Endothelial cell of hepatic sinusoid (primary cell): ENCODE results near the gene RAB38.

Source experiments
- in situ Hi-C: cut with HindIII; loops from 2 replicates; pipeline ENCODE4 v1.10.0; 2017; ENCODE audit warnings: low sequenced_read_pairs

The RAB38 gene

GRCh38 chr11:88170673-88171072 lies 4.6 kb downstream of the RAB38 start:
- in situ Hi-C loops = no loop called here

GRCh38 chr11:88169881-88170280 lies 5.4 kb downstream of the RAB38 start:
- in situ Hi-C loops = no loop called here

GRCh38 chr11:88169471-88169870 lies 5.8 kb downstream of the RAB38 start:
- in situ Hi-C loops = no loop called here

- in situ Hi-C loops = no loop called here
Observed at GRCh38 chr11:88167853-88168252, 7.4 kb downstream of the RAB38 start.

GRCh38 chr11:88164806-88165585 lies 10.2 kb downstream of the RAB38 start:
- in situ Hi-C loops = no loop called here

- in situ Hi-C loops = no loop called here
Observed at GRCh38 chr11:88164320-88164719, 10.9 kb downstream of the RAB38 start.

- in situ Hi-C loops = loop anchor here (5.0 kb wide), 2 partner anchors 76 to 384 kb away; no protein-coding TSS in a partner anchor
Observed at GRCh38 chr11:88158081-88158480, 17.2 kb downstream of the RAB38 start.

- in situ Hi-C loops = loop anchor here (5.0 kb wide), 2 partner anchors 75 to 385 kb away; no protein-coding TSS in a partner anchor
Observed at GRCh38 chr11:88157370-88157769, 17.9 kb downstream of the RAB38 start.

- in situ Hi-C loops = no loop called here
Observed at GRCh38 chr11:88152381-88152780, 22.9 kb downstream of the RAB38 start.

- in situ Hi-C loops = no loop called here
Observed at GRCh38 chr11:88151709-88152265, 23.5 kb downstream of the RAB38 start.

GRCh38 chr11:88146106-88146505 lies 29.1 kb downstream of the RAB38 start:
- in situ Hi-C loops = no loop called here

- in situ Hi-C loops = loop anchor here (5.0 kb wide), 1 partner anchor 77 kb away; no protein-coding TSS in a partner anchor
Observed at GRCh38 chr11:88139865-88140264, 35.4 kb downstream of the RAB38 start.

- in situ Hi-C loops = no loop called here
Observed at GRCh38 chr11:88131764-88132470, 43.3 kb downstream of the RAB38 start.

GRCh38 chr11:88122956-88123355 lies 52.3 kb downstream of the RAB38 start:
- in situ Hi-C loops = no loop called here

GRCh38 chr11:88119561-88119960 lies 55.7 kb downstream of the RAB38 start:
- in situ Hi-C loops = loop anchor here (5.0 kb wide), 1 partner anchor 37 kb away; no protein-coding TSS in a partner anchor

- in situ Hi-C loops = loop anchor here (5.0 kb wide), 1 partner anchor 35 kb away; no protein-coding TSS in a partner anchor
Observed at GRCh38 chr11:88117281-88117858, 57.9 kb downstream of the RAB38 start.

GRCh38 chr11:88115828-88116755 lies 59.2 kb downstream of the RAB38 start:
- in situ Hi-C loops = loop anchor here (5.0 kb wide), 1 partner anchor 34 kb away; no protein-coding TSS in a partner anchor

GRCh38 chr11:88114486-88115045 lies 60.7 kb downstream of the RAB38 start:
- in situ Hi-C loops = loop anchor here (5.0 kb wide), 1 partner anchor 32 kb away; no protein-coding TSS in a partner anchor

GRCh38 chr11:88106666-88107065 lies 68.6 kb downstream of the RAB38 start:
- in situ Hi-C loops = no loop called here

- in situ Hi-C loops = no loop called here
Observed at GRCh38 chr11:88105951-88106350, 69.3 kb downstream of the RAB38 start.
